H1 (cell line): ENCODE data around the gene NDP. TPM values are rescaled to one million over a fixed set of nuclear protein-coding genes. Genes with fewer than 3 reads are reported as not detected.

Experiments
- CTCF ChIA-PET: fragments of 300-600 bp; sonication (Branson Sonifier 250); formaldehyde crosslinking; loops from one replicate; lab custom pipeline; 2021; ENCODE audit not compliant: partially characterized antibody; lab: Charles Lee
- POLR2A ChIA-PET: fragments of 300-600 bp; sonication (Branson Sonifier 250); formaldehyde crosslinking; loops from one replicate; lab custom pipeline; 2021; ENCODE audit warnings: inconsistent platforms; ENCODE audit not compliant: partially characterized antibody; lab: Charles Lee
- DNase-seq, 2 experiments: peaks; one replicate each; pipeline versions ENCODE4 v3.0.0 to v3.0.0-alpha.2; 2010 to 2022; ENCODE audit warnings: low spot score in 2 of 2, low read depth in 1 of 2, mixed read lengths in 1 of 2
- FAIRE-seq: peaks from 2 replicates; lab custom pipeline; 2011; peaks lifted over from hg19 to GRCh38; lab: Jason Lieb, UNC
- H2AFZ ChIP-seq: 2 replicates; pipeline ENCODE4 v1.8.1; 2012; ENCODE audit warnings: low read length, inconsistent platforms
- H2AK5ac ChIP-seq: 2 replicates; pipeline ENCODE4 v1.6.1; 2013; ENCODE audit warnings: low read depth, low read length
- H2BK120ac ChIP-seq: replicated peaks from 2 replicates; pipeline ENCODE3; 2013; ENCODE audit warnings: low read depth, low read length, inconsistent platforms
- H2BK12ac ChIP-seq: 2 replicates; pipeline ENCODE4 v1.6.1; 2013; ENCODE audit warnings: low read depth, low read length
- H2BK15ac ChIP-seq: 2 replicates; pipeline ENCODE4 v1.6.1; 2013; ENCODE audit warnings: low read length
- H2BK20ac ChIP-seq: 2 replicates; pipeline ENCODE4 v1.6.1; 2013; ENCODE audit warnings: low read length
- H2BK5ac ChIP-seq: 2 replicates; pipeline ENCODE4 v1.6.1; 2013; ENCODE audit warnings: low read depth, low read length
- H3K14ac ChIP-seq: 2 replicates; pipeline ENCODE4 v1.6.1; 2013; ENCODE audit warnings: inconsistent platforms; ENCODE audit not compliant: insufficient read length
- H3K18ac ChIP-seq: 2 replicates; pipeline ENCODE4 v1.6.1; 2013; ENCODE audit warnings: low read length; ENCODE audit errors: extremely low read depth
- H3K23ac ChIP-seq: 2 replicates; pipeline ENCODE4 v1.6.1; 2013; ENCODE audit warnings: inconsistent platforms; ENCODE audit not compliant: insufficient read length
- H3K23me2 ChIP-seq: 2 replicates; pipeline ENCODE4 v1.6.1; 2013; ENCODE audit warnings: low read depth, low read length
- H3K27ac ChIP-seq: 2 replicates; pipeline ENCODE4 v1.6.1; 2011; ENCODE audit warnings: low read depth, low read length, inconsistent platforms
- H3K27me3 ChIP-seq, 4 experiments: replicated peaks in 1 of 4; 1 replicate in 1 of 4; 2 replicates in 3 of 4; pipeline versions ENCODE4 v1.6.1 to v1.8.1; 2011 to 2013; ENCODE audit warnings: low read length in 3 of 4, mild to moderate bottlenecking in 3 of 4, inconsistent platforms in 2 of 4, mixed read lengths in 2 of 4, moderate library complexity in 1 of 4; ENCODE audit not compliant: control insufficient read depth in 3 of 4, insufficient read depth in 3 of 4; ENCODE audit errors: extremely low read depth in 1 of 4
- H3K36me3 ChIP-seq, 4 experiments: 2 replicates each; pipeline versions ENCODE4 v1.6.1 to v1.8.1; 2011 to 2013; ENCODE audit warnings: mild to moderate bottlenecking in 4 of 4, low read length in 3 of 4, moderate library complexity in 2 of 4, control low read depth in 1 of 4, inconsistent platforms in 1 of 4; ENCODE audit not compliant: insufficient read depth in 4 of 4, control insufficient read depth in 2 of 4
- H3K4ac ChIP-seq: replicated peaks from 2 replicates; pipeline ENCODE3; 2013; ENCODE audit warnings: low read length, low read depth, mixed read lengths, inconsistent platforms; ENCODE audit not compliant: insufficient read length
- H3K4me1 ChIP-seq, 4 experiments: replicated peaks in 1 of 4; 1 replicate in 1 of 4; 2 replicates in 3 of 4; pipeline versions ENCODE4 v1.6.1 to v1.8.1; 2011 to 2013; ENCODE audit warnings: low read length in 3 of 4, inconsistent platforms in 2 of 4, mixed read lengths in 1 of 4; ENCODE audit not compliant: insufficient read depth in 4 of 4, control insufficient read depth in 3 of 4
- H3K4me2 ChIP-seq, 2 experiments: 2 replicates each; pipeline versions ENCODE4 v1.6.1 to v1.8.1; 2011 to 2013; ENCODE audit warnings: low read depth in 2 of 2, low read length in 2 of 2, control low read depth in 1 of 2, inconsistent platforms in 1 of 2, mild to moderate bottlenecking in 1 of 2; ENCODE audit not compliant: insufficient read depth in 1 of 2
- H3K4me3 ChIP-seq, 4 experiments: fragments of 200-600, 300-600 bp in 1 of 4; sonication (generic), shearing (Covaris generic), sonication (Bioruptor Twin) in 1 of 4; 2 replicates each; pipeline versions ENCODE4 v1.5.1 to v1.8.1; 2011 to 2016; ENCODE audit warnings: low read length in 4 of 4, low read depth in 3 of 4, control low read depth in 2 of 4, inconsistent platforms in 2 of 4, mild to moderate bottlenecking in 2 of 4, mixed read lengths in 1 of 4, moderate library complexity in 1 of 4; ENCODE audit not compliant: insufficient read depth in 2 of 4; ENCODE audit errors: extremely low read depth in 1 of 4
- H3K56ac ChIP-seq: replicated peaks from 2 replicates; pipeline ENCODE3; 2013; ENCODE audit warnings: low read depth, mild to moderate bottlenecking, mixed read lengths, low read length, inconsistent platforms; ENCODE audit not compliant: insufficient read length
- H3K79me1 ChIP-seq: 2 replicates; pipeline ENCODE4 v1.6.1; 2013; ENCODE audit warnings: low read depth, low read length, control low read depth
- H3K79me2 ChIP-seq, 2 experiments: 2 replicates each; pipeline versions ENCODE4 v1.6.1 to v1.8.1; 2012 to 2013; ENCODE audit warnings: low read length in 2 of 2, mild to moderate bottlenecking in 2 of 2, inconsistent platforms in 1 of 2; ENCODE audit not compliant: insufficient read depth in 2 of 2, control insufficient read depth in 1 of 2
- H3K9ac ChIP-seq, 4 experiments: replicated peaks in 1 of 4; 1 replicate in 1 of 4; 2 replicates in 3 of 4; pipeline versions ENCODE4 v1.6.1 to v1.8.1; 2011 to 2013; ENCODE audit warnings: low read depth in 3 of 4, low read length in 3 of 4, control low read depth in 2 of 4, mild to moderate bottlenecking in 2 of 4, moderate library complexity in 2 of 4, inconsistent platforms in 1 of 4; ENCODE audit errors: extremely low read depth in 1 of 4
- H3K9me3 ChIP-seq, 2 experiments: 2 replicates each; pipeline versions ENCODE4 v1.6.1 to v1.8.1; 2012 to 2013; ENCODE audit warnings: mild to moderate bottlenecking in 2 of 2, moderate library complexity in 2 of 2, control low read depth in 1 of 2, inconsistent platforms in 1 of 2, low read depth in 1 of 2, low read length in 1 of 2, mixed read lengths in 1 of 2; ENCODE audit not compliant: insufficient read depth in 2 of 2
- H4K20me1 ChIP-seq, 2 experiments: replicated peaks in 1 of 2; 2 replicates each; pipeline versions ENCODE3 to v1.8.1; 2011 to 2013; ENCODE audit warnings: inconsistent platforms in 2 of 2, low read length in 2 of 2, mild to moderate bottlenecking in 1 of 2; ENCODE audit not compliant: insufficient read depth in 2 of 2, control insufficient read depth in 1 of 2
- H4K5ac ChIP-seq: 2 replicates; pipeline ENCODE4 v1.6.1; 2013; ENCODE audit warnings: low read length, low read depth, mixed read lengths, inconsistent platforms; ENCODE audit not compliant: insufficient read length
- H4K8ac ChIP-seq: 2 replicates; pipeline ENCODE4 v1.8.0; 2013; ENCODE audit warnings: mild to moderate bottlenecking, moderate library complexity, low read length, inconsistent platforms; ENCODE audit not compliant: insufficient read depth; ENCODE audit errors: extremely low read depth
- H4K91ac ChIP-seq: replicated peaks from 2 replicates; pipeline ENCODE3; 2013; ENCODE audit warnings: low read length, mixed read lengths, inconsistent platforms; ENCODE audit not compliant: insufficient read length
- CBX8 ChIP-seq: fragments of 300-800, 300-1000 bp; sonication (generic); IDR thresholded peaks from 2 replicates; pipeline ENCODE4 v1.7.1; 2016; ENCODE audit warnings: low read depth, low read length, borderline replicate concordance
- CHD1 ChIP-seq: IDR thresholded peaks from 2 replicates; pipeline ENCODE4 v1.6.1; 2012; ENCODE audit warnings: low read depth, low read length, improper control_type of control experiment
- CTCF ChIP-seq, 3 experiments: IDR thresholded peaks; 1 replicate in 2 of 3; 2 replicates in 1 of 3; pipeline versions ENCODE4 v1.5.1 to v1.6.1; 2011; ENCODE audit warnings: low read length in 3 of 3, mild to moderate bottlenecking in 3 of 3, inconsistent platforms in 2 of 3, low read depth in 1 of 3, moderate library complexity in 1 of 3; ENCODE audit not compliant: insufficient read depth in 1 of 3; ENCODE audit errors: control extremely low read depth in 1 of 3
- EZH2 ChIP-seq: fragments of 200-600 bp; sonication (generic); IDR thresholded peaks from 2 replicates; pipeline ENCODE4 v1.7.1; 2012; ENCODE audit warnings: low read depth, mild to moderate bottlenecking, moderate library complexity, low read length, inconsistent platforms; ENCODE audit not compliant: severe bottlenecking
- HDAC2 ChIP-seq, 2 experiments: fragments of 300-600 bp in 1 of 2; sonication (generic) in 1 of 2; IDR thresholded peaks; 2 replicates each; pipeline ENCODE4 v1.6.1; 2011 to 2012; ENCODE audit warnings: low read depth in 2 of 2, low read length in 2 of 2, mild to moderate bottlenecking in 2 of 2, moderate library complexity in 2 of 2, borderline replicate concordance in 1 of 2, inconsistent platforms in 1 of 2
- KDM4A ChIP-seq: IDR thresholded peaks from one replicate; pipeline ENCODE4 v1.7.1; 2012; ENCODE audit warnings: low read depth, mild to moderate bottlenecking, moderate library complexity, low read length, inconsistent platforms; ENCODE audit not compliant: severe bottlenecking
- POU5F1 ChIP-seq: IDR thresholded peaks from 2 replicates; pipeline ENCODE4 v1.6.1; 2011; ENCODE audit warnings: low read depth, mild to moderate bottlenecking, low read length, moderate library complexity
- RNF2 ChIP-seq: fragments of 200-900, 300-1000 bp; sonication (generic); IDR thresholded peaks from 2 replicates; pipeline ENCODE4 v1.7.1; 2016; ENCODE audit warnings: borderline replicate concordance, low read depth, mild to moderate bottlenecking, antibody characterized with exemption, low read length; ENCODE audit not compliant: poor library complexity, severe bottlenecking; ENCODE audit errors: missing control alignments
- SAP30 ChIP-seq: fragments of 300-600 bp; sonication (generic); IDR thresholded peaks from 2 replicates; pipeline ENCODE4 v1.7.1; 2012; ENCODE audit warnings: low read length, moderate library complexity, mild to moderate bottlenecking, inconsistent platforms; ENCODE audit not compliant: insufficient read depth, insufficient replicate concordance
- TCF12 ChIP-seq: IDR thresholded peaks from 2 replicates; pipeline ENCODE4 v1.6.1; 2011; ENCODE audit warnings: low read depth, mild to moderate bottlenecking, low read length
- WGBS, 2 experiments: shearing (Covaris generic) in 1 of 2; methylation state at CpG; one replicate each; pipeline versions ENCODE4 v1.1.6 to v1.1.7; 2013 to 2015; ENCODE audit warnings: low lambda C conversion rate in 2 of 2, mixed read lengths in 2 of 2, inconsistent platforms in 1 of 2, low coverage in 1 of 2, missing lambda C conversion rate in 1 of 2; ENCODE audit not compliant: insufficient replicate concordance in 2 of 2, insufficient coverage in 1 of 2, insufficient read length in 1 of 2; ENCODE audit errors: extremely low coverage in 1 of 2, missing lambda C conversion rate in 1 of 2; 5-methylcytosine and 5-hydroxymethylcytosine counted together
- polyA plus RNA-seq, 7 experiments: library from polyadenylated mRNA; depleted of rRNA in 3 of 7; stranded (reverse) in 5 of 7; unstranded in 2 of 7; fragments of >200 nt in 5 of 7; fragments of 200-250 nt in 2 of 7; gene quantifications; 1 replicate in 5 of 7; 2 replicates in 1 of 7; 4 replicates in 1 of 7; pipeline versions ENCODE4 v1.2.1 to v1.2.3, GENCODE V29; 2011 to 2013; ENCODE audit warnings: missing spikeins in 2 of 7, mixed read lengths in 2 of 7
- total RNA-seq: library from RNA; stranded (reverse); fragmentation: NEBNext Ultra II Directional; extraction: Animal tissue kit (Norgen Biotek cat#: 25700); gene quantifications from 2 replicates; pipeline ENCODE4 v1.2.1, GENCODE V29; 2021

The NDP gene
- total and polyA plus RNA-seq, 2 of the 8 experiments (the other 6 are each of a cell fraction or from before 2014, with no cell fraction given), result 0.26 to 0.82 TPM

GRCh38 chrX:44012484-44013096 is 39.4 kb upstream of the NDP start:
- H3K4me3 ChIP-seq, result no peak overlapping the region
- H4K20me1 ChIP-seq, result no peaks in the 10 kb centered on the region
- H2BK15ac ChIP-seq, result no peak overlapping the region
- 93% methylated on average over 4 of the region's 4 CpGs; no CpG with 5 or more reads in 1 of the 2 experiments for WGBS, 2 experiments
- H2AK5ac ChIP-seq, result no peak overlapping the region
- no peak overlapping the region for H4K5ac ChIP-seq
- no peak overlapping the region for H2BK5ac ChIP-seq
- H3K36me3 ChIP-seq, result no peaks in the 10 kb centered on the region
- ChIA-PET CTCF (no interaction called here), POLR2A (no interaction called here)
- no peak overlapping the region for H3K56ac ChIP-seq
- no peak overlapping the region for H4K91ac ChIP-seq
- no peak overlapping the region for H3K23ac ChIP-seq
- no peaks in the 10 kb centered on the region for H3K9me3 ChIP-seq
- H2AFZ ChIP-seq, result no peak overlapping the region
- no peaks in the 10 kb centered on the region for H3K79me1 ChIP-seq
- no peak overlapping the region for H3K4me2 ChIP-seq
- H3K4ac ChIP-seq, result no peak overlapping the region
- DNase-seq (no peak), FAIRE-seq (no peak)
- no peak overlapping the region for H3K27ac ChIP-seq
- no peaks in the 10 kb centered on the region for H3K79me2 ChIP-seq
- H4K8ac ChIP-seq, result no peak overlapping the region
- H3K27me3 ChIP-seq, result no peaks in the 10 kb centered on the region
- H3K18ac ChIP-seq, result no peak overlapping the region
- H3K9ac ChIP-seq, result no peak overlapping the region
- no peak overlapping the region for H2BK120ac ChIP-seq
- no peak overlapping the region for H2BK12ac ChIP-seq
- H3K14ac ChIP-seq, result no peak overlapping the region
- no peak overlapping the region for H2BK20ac ChIP-seq
- H3K23me2 ChIP-seq, result no peaks in the 10 kb centered on the region
- H3K4me1 ChIP-seq, result no peaks in the 10 kb centered on the region
- TF ChIP-seq HDAC2 (IDR thresholded peaks at IDR 0.05; ENCODE audit: borderline replicate concordance in 1 of 2, low read depth in 2 of 2, low read length in 2 of 2) (no peak), POU5F1 (no peak), RNF2 (no peak), CHD1 (no peak), CBX8 (no peak), TCF12 (no peak), CTCF (IDR thresholded peaks at IDR 0.05; ENCODE audit: control extremely low read depth in 1 of 3, insufficient read depth in 1 of 3, low read depth in 1 of 3, low read length in 3 of 3) (no peak), SAP30 (no peak), EZH2 (no peak), KDM4A (no peak)
